IPS-18c (cell line): Measurements from ENCODE around the gene NTM.

ENCODE experiments used
- H3K4me3 ChIP-seq: 2 replicates; pipeline ENCODE4 v1.7.0; 2013; ENCODE audit warnings: low read depth, mild to moderate bottlenecking, low read length, moderate library complexity; ENCODE audit not compliant: insufficient read depth
- H3K9me3 ChIP-seq: one replicate; pipeline ENCODE4 v1.6.1; 2013; ENCODE audit warnings: mild to moderate bottlenecking, low read length, moderate library complexity; ENCODE audit not compliant: control insufficient read depth, insufficient read depth

NTM gene

GRCh38 chr11:131824771-131825170, 454.4 kb downstream of the NTM start:
- H3K4me3 ChIP-seq, result no peak overlapping the region
- no peaks in the 10 kb centered on the region for H3K9me3 ChIP-seq

GRCh38 chr11:131827430-131827829, 457.0 kb downstream of the NTM start:
- H3K4me3 ChIP-seq, result no peak overlapping the region
- no peaks in the 10 kb centered on the region for H3K9me3 ChIP-seq

- H3K9me3 ChIP-seq, result no peaks in the 10 kb centered on the region
- no peak overlapping the region for H3K4me3 ChIP-seq
Observed at GRCh38 chr11:131829725-131830124, 459.3 kb downstream of the NTM start.

GRCh38 chr11:131832079-131832478, 461.7 kb downstream of the NTM start:
- no peak overlapping the region for H3K4me3 ChIP-seq
- no peaks in the 10 kb centered on the region for H3K9me3 ChIP-seq

- Histone ChIP-seq H3K4me3 (no peak overlapping the region), H3K9me3 (no peaks in the 10 kb centered on the region)
Observed at GRCh38 chr11:131833366-131833765, 463.0 kb downstream of the NTM start.

GRCh38 chr11:131837562-131837961, 467.1 kb downstream of the NTM start:
- Histone ChIP-seq H3K9me3 (no peaks in the 10 kb centered on the region), H3K4me3 (no peak overlapping the region)

GRCh38 chr11:131838016-131838415, 467.6 kb downstream of the NTM start:
- H3K9me3 ChIP-seq, result no peaks in the 10 kb centered on the region
- H3K4me3 ChIP-seq, result no peak overlapping the region

GRCh38 chr11:131839326-131839725, 468.9 kb downstream of the NTM start:
- no peaks in the 10 kb centered on the region for H3K9me3 ChIP-seq
- no peak overlapping the region for H3K4me3 ChIP-seq

- Histone ChIP-seq H3K9me3 (no peaks in the 10 kb centered on the region), H3K4me3 (no peak overlapping the region)
Observed at GRCh38 chr11:131840545-131840944, 470.1 kb downstream of the NTM start.

- no peaks in the 10 kb centered on the region for H3K9me3 ChIP-seq
Observed at GRCh38 chr11:131841028-131841427, 470.6 kb downstream of the NTM start.

GRCh38 chr11:131841925-131842635, 471.7 kb downstream of the NTM start:
- H3K4me3 ChIP-seq, result no peak overlapping the region
- no peaks in the 10 kb centered on the region for H3K9me3 ChIP-seq

More at GRCh38 chr11:131841028-131841427, 470.6 kb downstream of the NTM start:
- H3K4me3 ChIP-seq, result no peak overlapping the region

GRCh38 chr11:131845255-131845654, 474.8 kb downstream of the NTM start:
- Histone ChIP-seq H3K4me3 (no peak overlapping the region), H3K9me3 (no peaks in the 10 kb centered on the region)

- Histone ChIP-seq H3K9me3 (no peaks in the 10 kb centered on the region), H3K4me3 (no peak overlapping the region)
Observed at GRCh38 chr11:131849485-131849884, 479.1 kb downstream of the NTM start.

- H3K4me3 ChIP-seq, result no peak overlapping the region
- no peaks in the 10 kb centered on the region for H3K9me3 ChIP-seq
Observed at GRCh38 chr11:131850507-131850906, 480.1 kb downstream of the NTM start.

- no peak overlapping the region for H3K4me3 ChIP-seq
Observed at GRCh38 chr11:131851964-131852755, 481.7 kb downstream of the NTM start.

GRCh38 chr11:131852757-131853156, 482.3 kb downstream of the NTM start:
- Histone ChIP-seq H3K9me3 (no peaks in the 10 kb centered on the region), H3K4me3 (no peak overlapping the region)

More at GRCh38 chr11:131851964-131852755, 481.7 kb downstream of the NTM start:
- no peaks in the 10 kb centered on the region for H3K9me3 ChIP-seq

GRCh38 chr11:131854391-131854790, 484.0 kb downstream of the NTM start:
- no peaks in the 10 kb centered on the region for H3K9me3 ChIP-seq
- no peak overlapping the region for H3K4me3 ChIP-seq

GRCh38 chr11:131855320-131855719, 484.9 kb downstream of the NTM start:
- no peaks in the 10 kb centered on the region for H3K9me3 ChIP-seq
- H3K4me3 ChIP-seq, result no peak overlapping the region
